AG09309 (cell line): ENCODE data around the gene PRPF38B.

Experiments used
- DNase-seq: peaks from one replicate; pipeline ENCODE4 v3.0.0-alpha.2; 2010; ENCODE audit warnings: low read depth
- H3K4me3 ChIP-seq: 2 replicates; pipeline ENCODE4 v1.5.1; 2011; ENCODE audit warnings: mild to moderate bottlenecking, low read depth, low read length, moderate library complexity; ENCODE audit not compliant: control insufficient read depth
- CTCF ChIP-seq: IDR thresholded peaks from 2 replicates; pipeline ENCODE4 v1.5.1; 2011; ENCODE audit warnings: mild to moderate bottlenecking, low read depth, low read length, inconsistent platforms; ENCODE audit not compliant: insufficient read depth, control insufficient read depth; ENCODE audit errors: missing control alignments

Gene PRPF38B

GRCh38 chr1:108646648-108647269, 45.4 kb upstream of the PRPF38B start:
- no peak overlapping the region for H3K4me3 ChIP-seq
- peak; percentile 76 for DNase-seq
- TF ChIP-seq CTCF = no peak

- H3K4me3 ChIP-seq = no peak overlapping the region
- no peak for TF ChIP-seq CTCF
These were observed 38.5 kb upstream of the PRPF38B start for GRCh38 chr1:108653431-108654105.

GRCh38 chr1:108657356-108658080, 34.6 kb upstream of the PRPF38B start:
- TF ChIP-seq CTCF = no peak
- DNase-seq = no peak
- no peak overlapping the region for H3K4me3 ChIP-seq

More at GRCh38 chr1:108653431-108654105, 38.5 kb upstream of the PRPF38B start:
- no peak for DNase-seq

GRCh38 chr1:108661030-108661609, 31.0 kb upstream of the PRPF38B start, which contains the start of gene HENMT1:
HENMT1 (minus strand) TSS chr1:108661093; CDS start chr1:108659884, 1,209 bp downstream.
- TF ChIP-seq CTCF = no peak
- H3K4me3 ChIP-seq = peak within 1 kb of the TSS; percentile 46
- DNase-seq = no peak

- no peak for TF ChIP-seq CTCF
- DNase-seq = no peak
- no peak overlapping the region for H3K4me3 ChIP-seq
These were observed 29.0 kb upstream of the PRPF38B start for GRCh38 chr1:108663074-108663473.

GRCh38 chr1:108664481-108664880, 27.6 kb upstream of the PRPF38B start:
- no peak overlapping the region for H3K4me3 ChIP-seq
- DNase-seq = no peak
- no peak for TF ChIP-seq CTCF
